Measurements from ENCODE around the gene CFAP52. TPM values are rescaled to one million over a fixed set of nuclear protein-coding genes. Genes with fewer than 3 reads are reported as not detected.
"Not testable (repeated sequence)": the region's sequence is repeated elsewhere in the genome, so short reads cannot be mapped to it uniquely, and the experiment has no call there.

The CFAP52 gene
- total RNA-seq, 1 donor from 2014 or later, result not detected

- H3K27me3 ChIP-seq (ENCODE audit: control insufficient read depth, insufficient read depth, low read length), result no peaks in the 10 kb centered on the region
- no peak overlapping the region for H3K4me3 ChIP-seq (ENCODE audit: low read depth, low read length)
- DNase-seq (ENCODE audit: low read depth) (no peak), FAIRE-seq (no peak)
- peaks cover 4% of the 10 kb centered on the region for H3K36me3 ChIP-seq (ENCODE audit: control insufficient read depth, insufficient read depth, low read length)
- no peak for TF ChIP-seq CTCF (IDR thresholded peaks at IDR 0.05; ENCODE audit: insufficient read depth, low read length, severe bottlenecking)
Measured at GRCh38 chr17:9658593-9659211, 82.3 kb downstream of the CFAP52 start.

GRCh38 chr17:9661027-9661426 lies 84.6 kb downstream of the CFAP52 start:
- Histone ChIP-seq H3K27me3 (ENCODE audit: control insufficient read depth, insufficient read depth, low read length) (no peaks in the 10 kb centered on the region), H3K4me3 (ENCODE audit: low read depth, low read length) (no peak overlapping the region), H3K36me3 (ENCODE audit: control insufficient read depth, insufficient read depth, low read length) (peaks cover 8% of the 10 kb centered on the region)
- FAIRE-seq (no peak), DNase-seq (ENCODE audit: low read depth) (no peak)
- TF ChIP-seq CTCF (IDR thresholded peaks at IDR 0.05; ENCODE audit: insufficient read depth, low read length, severe bottlenecking), result no peak

GRCh38 chr17:9663511-9663910 lies 87.1 kb downstream of the CFAP52 start:
- H3K36me3 ChIP-seq (ENCODE audit: control insufficient read depth, insufficient read depth, low read length); H3K27me3 ChIP-seq (ENCODE audit: control insufficient read depth, insufficient read depth, low read length); DNase-seq (ENCODE audit: low read depth); FAIRE-seq; H3K4me3 ChIP-seq (ENCODE audit: low read depth, low read length): not testable (repeated sequence)

- DNase-seq (ENCODE audit: low read depth), result no peak
- peaks cover 9% of the 10 kb centered on the region for H3K36me3 ChIP-seq (ENCODE audit: control insufficient read depth, insufficient read depth, low read length)
- no peaks in the 10 kb centered on the region for H3K27me3 ChIP-seq (ENCODE audit: control insufficient read depth, insufficient read depth, low read length)
- no peak for FAIRE-seq
- TF ChIP-seq CTCF (IDR thresholded peaks at IDR 0.05; ENCODE audit: insufficient read depth, low read length, severe bottlenecking), result no peak
- no peak overlapping the region for H3K4me3 ChIP-seq (ENCODE audit: low read depth, low read length)
Measured at GRCh38 chr17:9666461-9667050, 90.1 kb downstream of the CFAP52 start.

GRCh38 chr17:9668517-9668916 lies 92.1 kb downstream of the CFAP52 start:
- no peak overlapping the region for H3K4me3 ChIP-seq (ENCODE audit: low read depth, low read length)
- FAIRE-seq (no peak), DNase-seq (ENCODE audit: low read depth) (peak; percentile 95)
- peaks cover 9% of the 10 kb centered on the region for H3K36me3 ChIP-seq (ENCODE audit: control insufficient read depth, insufficient read depth, low read length)
- H3K27me3 ChIP-seq (ENCODE audit: control insufficient read depth, insufficient read depth, low read length), result no peaks in the 10 kb centered on the region
- TF ChIP-seq CTCF (IDR thresholded peaks at IDR 0.05; ENCODE audit: insufficient read depth, low read length, severe bottlenecking), result no peak

GRCh38 chr17:9669551-9670008 lies 93.1 kb downstream of the CFAP52 start:
- no peak for FAIRE-seq
- H3K27me3 ChIP-seq (ENCODE audit: control insufficient read depth, insufficient read depth, low read length), result no peaks in the 10 kb centered on the region
- H3K4me3 ChIP-seq (ENCODE audit: low read depth, low read length), result no peak overlapping the region
- TF ChIP-seq CTCF (IDR thresholded peaks at IDR 0.05; ENCODE audit: insufficient read depth, low read length, severe bottlenecking), result no peak
- H3K36me3 ChIP-seq (ENCODE audit: control insufficient read depth, insufficient read depth, low read length), result peaks cover 9% of the 10 kb centered on the region
- peak; percentile 59 for DNase-seq (ENCODE audit: low read depth)

Data from bronchial epithelial cell (primary cell).